Endothelial cell of umbilical vein (primary cell): ENCODE results near the gene ZNF567.

Experiments
- CTCF ChIP-seq, 2 donors: IDR thresholded peaks; 1 replicate in 1 of 2; 2 replicates in 1 of 2; pipeline ENCODE4 v1.5.1; 2011; ENCODE audit warnings: low read length in 2 of 2, mild to moderate bottlenecking in 2 of 2, moderate library complexity in 2 of 2, control low read depth in 1 of 2, inconsistent platforms in 1 of 2, low read depth in 1 of 2; ENCODE audit not compliant: insufficient read depth in 1 of 2; ENCODE audit errors: extremely low read depth in 1 of 2
- JUN ChIP-seq: IDR thresholded peaks from 2 replicates; pipeline ENCODE4 v1.6.1; 2011; ENCODE audit warnings: borderline replicate concordance, low read depth; ENCODE audit not compliant: insufficient read length, insufficient read depth

GRCh38 chr19:36685835-36686234, 1.6 kb upstream of the ZNF567 start:
- no peak for TF ChIP-seq CTCF (IDR thresholded peaks at IDR 0.05; ENCODE audit: extremely low read depth in 1 of 2, insufficient read depth in 1 of 2, low read depth in 1 of 2, low read length in 2 of 2)
- no peak for TF ChIP-seq JUN
